ENCODE measurements around the gene SNRNP25. TPM values are rescaled to one million over a fixed set of nuclear protein-coding genes. Genes with fewer than 3 reads are reported as not detected.
A peak's percentile ranks its signal among the peaks of the same experiment; 100 is the strongest.
"Not testable (repeated sequence)": the region's sequence is repeated elsewhere in the genome, so short reads cannot be mapped to it uniquely, and the experiment has no call there.

SNRNP25 gene
- total and polyA plus RNA-seq, 3 donors from 2014 or later = 12.8 to 26.9 (median 17.5) TPM

DNA sequence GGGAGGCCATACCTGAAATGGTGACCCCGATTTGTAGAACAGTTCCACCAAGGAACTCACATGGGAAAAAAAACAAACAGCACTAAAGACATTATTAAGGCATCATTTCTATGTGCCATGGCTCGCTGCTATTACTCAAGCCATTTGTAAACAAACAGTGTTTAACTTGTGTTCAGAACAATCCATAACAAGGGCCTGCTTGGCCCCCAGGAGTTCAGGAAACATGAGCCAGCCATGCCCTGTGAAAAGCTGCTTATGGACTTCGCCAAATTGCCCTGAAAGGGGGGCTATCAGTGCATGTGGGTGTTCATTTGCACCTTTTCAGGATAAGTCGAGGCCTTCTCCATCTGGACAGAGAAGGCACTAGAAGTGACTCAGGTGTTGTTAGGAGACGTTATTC, 8.2 kb upstream of the SNRNP25 start:
- Histone ChIP-seq H3K9me3 (no peaks in the 10 kb centered on the region), H3K36me3 (ENCODE audit: low read depth, missing control alignments) (no peaks in the 10 kb centered on the region), H3K4me3 (no peak overlapping the region), H3K27ac (no peak overlapping the region), H3K4me1 (no peaks in the 10 kb centered on the region), H3K27me3 (no peaks in the 10 kb centered on the region)
- 89 to 92% methylated on average over 5 of the region's 5 CpGs for WGBS, 2 donors
- TF ChIP-seq, protein P1, sequence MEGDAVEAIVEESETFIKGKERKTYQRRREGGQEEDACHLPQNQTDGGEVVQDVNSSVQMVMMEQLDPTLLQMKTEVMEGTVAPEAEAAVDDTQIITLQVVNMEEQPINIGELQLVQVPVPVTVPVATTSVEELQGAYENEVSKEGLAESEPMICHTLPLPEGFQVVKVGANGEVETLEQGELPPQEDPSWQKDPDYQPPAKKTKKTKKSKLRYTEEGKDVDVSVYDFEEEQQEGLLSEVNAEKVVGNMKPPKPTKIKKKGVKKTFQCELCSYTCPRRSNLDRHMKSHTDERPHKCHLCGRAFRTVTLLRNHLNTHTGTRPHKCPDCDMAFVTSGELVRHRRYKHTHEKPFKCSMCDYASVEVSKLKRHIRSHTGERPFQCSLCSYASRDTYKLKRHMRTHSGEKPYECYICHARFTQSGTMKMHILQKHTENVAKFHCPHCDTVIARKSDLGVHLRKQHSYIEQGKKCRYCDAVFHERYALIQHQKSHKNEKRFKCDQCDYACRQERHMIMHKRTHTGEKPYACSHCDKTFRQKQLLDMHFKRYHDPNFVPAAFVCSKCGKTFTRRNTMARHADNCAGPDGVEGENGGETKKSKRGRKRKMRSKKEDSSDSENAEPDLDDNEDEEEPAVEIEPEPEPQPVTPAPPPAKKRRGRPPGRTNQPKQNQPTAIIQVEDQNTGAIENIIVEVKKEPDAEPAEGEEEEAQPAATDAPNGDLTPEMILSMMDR (IDR thresholded peaks at IDR 0.05) = no peak
- no peak for TF ChIP-seq POLR2A (IDR thresholded peaks at IDR 0.05)
- intact Hi-C loops (cut with DNase I; ENCODE audit: low total_unique reads) = no loop called here
- DNase-seq = no peak

DNA sequence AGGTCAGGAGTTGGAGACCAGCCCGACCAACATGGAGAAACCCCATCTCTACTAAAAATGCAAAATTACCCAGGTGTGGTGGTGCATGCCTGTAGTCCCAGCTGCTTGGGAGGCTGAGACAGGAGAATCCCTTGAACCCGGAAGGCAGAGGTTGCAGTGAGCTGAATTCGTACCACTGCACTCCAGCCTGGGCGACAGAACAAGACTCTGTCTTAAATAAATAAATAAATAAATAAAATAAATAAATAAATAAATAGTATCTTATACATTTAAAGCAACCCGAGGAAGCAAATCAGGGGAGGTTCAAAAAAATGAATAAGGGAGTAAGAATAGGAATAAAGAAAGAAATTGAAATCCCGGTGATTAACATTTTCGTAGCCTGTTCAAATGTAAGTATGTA, 7.1 kb upstream of the SNRNP25 start:
- H3K4me3 ChIP-seq; intact Hi-C loops (cut with DNase I; ENCODE audit: low total_unique reads); DNase-seq; H3K36me3 ChIP-seq (ENCODE audit: low read depth, missing control alignments); H3K27me3 ChIP-seq; H3K9me3 ChIP-seq; H3K27ac ChIP-seq; H3K4me1 ChIP-seq: not testable (repeated sequence)
- 93 to 96% methylated on average over 7 of the region's 7 CpGs for WGBS, 2 donors

DNA sequence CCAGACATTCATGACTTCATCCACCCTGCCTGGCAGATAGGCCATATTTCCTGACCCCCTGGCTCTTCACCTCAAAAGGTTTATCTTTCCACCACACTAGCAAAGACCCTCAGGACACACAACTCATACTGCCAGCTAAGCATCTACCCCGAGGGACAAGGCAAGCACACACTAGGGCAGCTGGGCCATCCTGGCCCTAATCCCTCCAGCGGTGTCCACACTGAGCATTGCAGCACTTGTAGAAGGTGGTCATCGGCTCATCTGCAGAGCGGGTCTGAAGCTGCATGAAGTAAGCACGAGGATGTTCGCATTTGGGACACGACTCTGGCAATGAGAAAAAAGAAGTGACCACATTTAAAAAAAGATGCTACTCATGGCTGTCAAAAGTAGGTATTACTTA, 6.4 kb upstream of the SNRNP25 start:
- no peak for DNase-seq
- H3K4me3 ChIP-seq = no peak overlapping the region
- H3K27me3 ChIP-seq = no peaks in the 10 kb centered on the region
- no peaks in the 10 kb centered on the region for H3K36me3 ChIP-seq (ENCODE audit: low read depth, missing control alignments)
- intact Hi-C loops (cut with DNase I; ENCODE audit: low total_unique reads) = no loop called here
- no peaks in the 10 kb centered on the region for H3K9me3 ChIP-seq
- 96 to 100% methylated on average over 7 of the region's 7 CpGs for WGBS, 2 donors
- H3K27ac ChIP-seq = no peak overlapping the region
- no peaks in the 10 kb centered on the region for H3K4me1 ChIP-seq
- TF ChIP-seq, protein P1 (IDR thresholded peaks at IDR 0.05) = no peak
- no peak for TF ChIP-seq POLR2A (IDR thresholded peaks at IDR 0.05)

DNA sequence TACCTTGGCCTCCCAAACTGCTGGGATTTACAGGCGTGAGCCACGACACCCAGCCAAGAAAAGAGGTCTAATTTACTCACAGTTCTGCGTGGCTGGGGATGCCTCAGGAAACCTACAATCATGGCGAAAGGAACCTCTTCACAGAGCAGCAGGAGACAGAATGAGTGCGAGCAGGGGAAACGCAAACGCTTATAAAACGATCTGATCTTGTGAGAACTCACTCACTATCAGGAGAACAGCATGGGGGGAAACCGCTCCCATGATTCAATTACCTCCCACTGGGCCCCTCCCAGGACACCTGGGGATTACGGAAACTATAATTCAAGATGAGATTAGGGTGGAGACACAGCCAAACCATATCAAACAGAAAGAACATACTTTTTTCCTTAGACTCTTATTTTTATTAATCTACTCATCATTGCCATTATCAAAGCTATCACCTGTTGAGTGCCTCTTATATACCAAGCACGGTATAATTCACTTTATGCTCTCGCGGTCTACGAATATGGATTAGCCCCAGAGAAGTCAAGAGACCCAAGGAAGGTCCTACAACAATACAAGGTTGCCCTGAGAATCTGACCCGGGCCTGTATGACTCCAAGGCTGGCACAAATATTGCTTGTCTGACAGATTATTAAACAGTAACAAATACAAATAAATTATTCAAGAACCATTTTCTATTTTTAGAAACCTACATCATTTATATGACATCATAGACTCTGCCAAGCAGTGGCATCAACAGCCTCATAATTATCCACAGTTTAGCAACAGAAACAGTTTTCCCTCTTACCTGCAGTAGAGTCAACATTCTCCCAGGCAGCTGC, 2.6 kb upstream of the SNRNP25 start:
- no peak for DNase-seq
- no peak overlapping the region for H3K4me3 ChIP-seq
- peaks cover 4% of the 10 kb centered on the region for H3K4me1 ChIP-seq
- intact Hi-C loops (cut with DNase I; ENCODE audit: low total_unique reads) = no loop called here
- TF ChIP-seq, protein P1 (IDR thresholded peaks at IDR 0.05) = no peak
- TF ChIP-seq POLR2A (IDR thresholded peaks at IDR 0.05) = no peak
- no peaks in the 10 kb centered on the region for H3K36me3 ChIP-seq (ENCODE audit: low read depth, missing control alignments)
- H3K9me3 ChIP-seq = no peaks in the 10 kb centered on the region
- H3K27ac ChIP-seq = no peak overlapping the region
- H3K27me3 ChIP-seq = no peaks in the 10 kb centered on the region
- 90 to 93% methylated on average over 15 of the region's 15 CpGs for WGBS, 2 donors

DNA sequence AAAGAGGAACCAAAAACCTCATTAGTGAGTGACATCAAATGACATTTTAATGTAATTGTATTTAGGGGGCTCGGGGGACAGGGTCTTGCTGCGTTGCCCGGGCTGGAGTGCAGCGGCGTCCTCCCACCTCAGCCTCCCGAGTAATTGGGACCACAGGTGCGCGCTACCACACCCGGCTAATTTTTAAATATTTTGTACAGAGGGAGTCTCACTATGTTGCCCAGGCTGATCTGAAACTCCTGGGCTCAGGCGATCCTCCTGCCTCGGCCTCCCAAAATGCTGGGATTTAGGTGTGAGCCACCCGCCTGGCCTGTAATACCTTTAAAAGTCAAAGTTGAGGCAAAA, 581 bp downstream of the SNRNP25 start:
- Histone ChIP-seq H3K27me3 (no peaks in the 10 kb centered on the region), H3K27ac (peak overlapping the region in 1 of 2 donors; percentile 31), H3K36me3 (ENCODE audit: low read depth, missing control alignments) (no peaks in the 10 kb centered on the region), H3K4me1 (peaks cover 4% of the 10 kb centered on the region), H3K9me3 (no peaks in the 10 kb centered on the region), H3K4me3 (peak overlapping the region; percentile 67 to 70)
- WGBS, 2 donors = 43 to 44% methylated on average over 12 of the region's 12 CpGs
- DNase-seq = no peak
- intact Hi-C loops (cut with DNase I; ENCODE audit: low total_unique reads) = no loop called here
- TF ChIP-seq, protein P1 (IDR thresholded peaks at IDR 0.05) = no peak
- no peak for TF ChIP-seq POLR2A (IDR thresholded peaks at IDR 0.05)
